H9 (cell line): ENCODE measurements around the gene KCNJ11. TPM values are rescaled to one million over a fixed set of nuclear protein-coding genes. Genes with fewer than 3 reads are reported as not detected.

Experiments
- DNase-seq: peaks from one replicate; pipeline ENCODE4 v3.0.0-alpha.2; 2017
- H2AFZ ChIP-seq: one replicate; pipeline ENCODE4 v1.6.1; 2013; ENCODE audit warnings: mild to moderate bottlenecking, low read length, control low read depth, moderate library complexity
- H2AK5ac ChIP-seq: 2 replicates; pipeline ENCODE4 v1.6.1; 2013; ENCODE audit warnings: low read length, control low read depth, mixed read lengths; ENCODE audit not compliant: insufficient read length
- H2BK120ac ChIP-seq: one replicate; pipeline ENCODE4 v1.6.1; 2013; ENCODE audit warnings: low read depth, mild to moderate bottlenecking, low read length, control low read depth, inconsistent platforms; ENCODE audit not compliant: poor library complexity, severe bottlenecking
- H2BK12ac ChIP-seq: 2 replicates; pipeline ENCODE4 v1.6.1; 2013; ENCODE audit warnings: low read length, control low read depth, mixed read lengths, low read depth; ENCODE audit not compliant: insufficient read length
- H2BK15ac ChIP-seq: 2 replicates; pipeline ENCODE4 v1.6.1; 2013; ENCODE audit warnings: low read depth, low read length, control low read depth
- H2BK20ac ChIP-seq: one replicate; pipeline ENCODE4 v1.6.1; 2013; ENCODE audit warnings: low read depth, mild to moderate bottlenecking, low read length, control low read depth, inconsistent platforms; ENCODE audit not compliant: poor library complexity, severe bottlenecking
- H2BK5ac ChIP-seq: 2 replicates; pipeline ENCODE4 v1.6.1; 2013; ENCODE audit warnings: low read length, control low read depth, mixed read lengths; ENCODE audit not compliant: insufficient read length
- H3K14ac ChIP-seq: 2 replicates; pipeline ENCODE4 v1.6.1; 2013; ENCODE audit warnings: low read length, control low read depth; ENCODE audit not compliant: insufficient read depth
- H3K18ac ChIP-seq: 2 replicates; pipeline ENCODE4 v1.6.1; 2013; ENCODE audit warnings: low read depth, mild to moderate bottlenecking, mixed read lengths, low read length, control low read depth; ENCODE audit not compliant: insufficient read length
- H3K23ac ChIP-seq: 2 replicates; pipeline ENCODE4 v1.6.1; 2013; ENCODE audit warnings: low read length, control low read depth, mixed read lengths, low read depth; ENCODE audit not compliant: insufficient read length
- H3K23me2 ChIP-seq: 2 replicates; pipeline ENCODE4 v1.6.1; 2013; ENCODE audit warnings: low read depth, mild to moderate bottlenecking, mixed read lengths, low read length, control low read depth; ENCODE audit not compliant: insufficient read length, poor library complexity, severe bottlenecking
- H3K27ac ChIP-seq: 2 replicates; pipeline ENCODE4 v1.5.1; 2013; ENCODE audit warnings: low read length, control low read depth, mixed read lengths, low read depth; ENCODE audit not compliant: insufficient read length
- H3K27me3 ChIP-seq: 2 replicates; pipeline ENCODE4 v1.6.1; 2013; ENCODE audit warnings: low read length, control low read depth, inconsistent platforms; ENCODE audit not compliant: insufficient read depth
- H3K4ac ChIP-seq: 2 replicates; pipeline ENCODE4 v1.6.1; 2013; ENCODE audit warnings: low read depth, mild to moderate bottlenecking, control low read depth, inconsistent platforms, low read length, moderate library complexity
- H3K4me1 ChIP-seq: 2 replicates; pipeline ENCODE4 v1.6.1; 2013; ENCODE audit warnings: low read length, control low read depth, inconsistent platforms; ENCODE audit not compliant: insufficient read depth
- H3K4me2 ChIP-seq: 2 replicates; pipeline ENCODE4 v1.6.1; 2013; ENCODE audit warnings: low read length, control low read depth, mixed read lengths; ENCODE audit not compliant: insufficient read length, insufficient read depth
- H3K56ac ChIP-seq: 2 replicates; pipeline ENCODE4 v1.6.1; 2013; ENCODE audit warnings: low read depth, mild to moderate bottlenecking, mixed read lengths, low read length, control low read depth; ENCODE audit not compliant: insufficient read length
- H3K79me1 ChIP-seq: 2 replicates; pipeline ENCODE4 v1.6.1; 2013; ENCODE audit warnings: low read depth, mild to moderate bottlenecking, moderate library complexity, low read length, control low read depth, inconsistent platforms; ENCODE audit not compliant: insufficient read depth, poor library complexity, severe bottlenecking
- H3K79me2 ChIP-seq: 2 replicates; pipeline ENCODE4 v1.6.1; 2013; ENCODE audit warnings: low read length, control low read depth, inconsistent platforms; ENCODE audit not compliant: insufficient read depth
- H3K9ac ChIP-seq: 2 replicates; pipeline ENCODE4 v1.6.1; 2013; ENCODE audit warnings: low read length, control low read depth, mixed read lengths; ENCODE audit not compliant: insufficient read length; ENCODE audit errors: extremely low read depth
- H3K9me3 ChIP-seq: one replicate; pipeline ENCODE4 v1.6.1; 2013; ENCODE audit warnings: low read depth, low read length, inconsistent platforms; ENCODE audit not compliant: control insufficient read depth
- H3T11ph ChIP-seq: one replicate; pipeline ENCODE4 v1.6.1; 2013; ENCODE audit warnings: mild to moderate bottlenecking, low read length, control low read depth, inconsistent platforms
- H4K20me1 ChIP-seq: one replicate; pipeline ENCODE4 v1.6.1; 2013; ENCODE audit not compliant: control insufficient read depth, insufficient read length, insufficient read depth
- H4K5ac ChIP-seq: 2 replicates; pipeline ENCODE4 v1.6.1; 2013; ENCODE audit warnings: low read depth, mild to moderate bottlenecking, mixed read lengths, low read length, control low read depth; ENCODE audit not compliant: insufficient read length
- H4K8ac ChIP-seq: replicated peaks from 2 replicates; pipeline ENCODE4 v1.6.1; 2013; ENCODE audit warnings: low read length, control low read depth, mixed read lengths, low read depth; ENCODE audit not compliant: insufficient read length
- H4K91ac ChIP-seq: 2 replicates; pipeline ENCODE4 v1.6.1; 2013; ENCODE audit warnings: low read depth, mild to moderate bottlenecking, moderate library complexity, mixed read lengths, low read length, control low read depth; ENCODE audit not compliant: insufficient read length
- H3K27ac Mint-ChIP-seq, 3 experiments: 2 replicates in 2 of 3; 3 replicates in 1 of 3; pipeline ENCODE4 v1.8.0; 2020 to 2021; ENCODE audit warnings: mixed read lengths in 3 of 3, mild to moderate bottlenecking in 1 of 3, moderate library complexity in 1 of 3
- H3K27me3 Mint-ChIP-seq: 2 replicates; pipeline ENCODE4 v1.8.0; 2021; ENCODE audit warnings: low read depth, mild to moderate bottlenecking, moderate library complexity, mixed read lengths
- H3K36me3 Mint-ChIP-seq, 3 experiments: 2 replicates in 2 of 3; 3 replicates in 1 of 3; pipeline ENCODE4 v1.8.0; 2020 to 2021; ENCODE audit warnings: low read depth in 3 of 3, mixed read lengths in 3 of 3; ENCODE audit not compliant: insufficient read depth in 1 of 3
- H3K4me1 Mint-ChIP-seq, 2 experiments: 2 replicates each; pipeline ENCODE4 v1.8.0; 2020; ENCODE audit warnings: mixed read lengths in 2 of 2
- H3K4me3 Mint-ChIP-seq, 2 experiments: 2 replicates in 1 of 2; 3 replicates in 1 of 2; pipeline ENCODE4 v1.8.0; 2020 to 2021; ENCODE audit warnings: mild to moderate bottlenecking in 2 of 2, mixed read lengths in 2 of 2, moderate library complexity in 1 of 2
- H3K9me3 Mint-ChIP-seq, 2 experiments: 2 replicates in 1 of 2; 3 replicates in 1 of 2; pipeline ENCODE4 v1.8.0; 2020; ENCODE audit warnings: mild to moderate bottlenecking in 2 of 2, mixed read lengths in 2 of 2, moderate library complexity in 1 of 2
- WGBS: extraction: QIAGEN DNeasy Blood & Tissue Kit; methylation state at CpG from one replicate; pipeline ENCODE4 v1.1.7; 2013; ENCODE audit warnings: missing lambda C conversion rate, low lambda C conversion rate, mixed read lengths; ENCODE audit not compliant: insufficient read length; ENCODE audit errors: extremely low coverage; 5-methylcytosine and 5-hydroxymethylcytosine counted together
- total RNA-seq: library from RNA; stranded (reverse); gene quantifications from 2 replicates; pipeline ENCODE4 v1.2.1, GENCODE V29; 2021
- TF ChIP-seq, protein P1 (sequence below): fragments of 200-600 bp; sonication (generic); conservative IDR thresholded peaks from 3 replicates; pipeline ENCODE4 v1.8.0; 2021; ENCODE audit warnings: antibody characterized with exemption, mild to moderate bottlenecking

Gene KCNJ11
- total RNA-seq, 1 experiment from 2014 or later: 2.3 TPM

DNA sequence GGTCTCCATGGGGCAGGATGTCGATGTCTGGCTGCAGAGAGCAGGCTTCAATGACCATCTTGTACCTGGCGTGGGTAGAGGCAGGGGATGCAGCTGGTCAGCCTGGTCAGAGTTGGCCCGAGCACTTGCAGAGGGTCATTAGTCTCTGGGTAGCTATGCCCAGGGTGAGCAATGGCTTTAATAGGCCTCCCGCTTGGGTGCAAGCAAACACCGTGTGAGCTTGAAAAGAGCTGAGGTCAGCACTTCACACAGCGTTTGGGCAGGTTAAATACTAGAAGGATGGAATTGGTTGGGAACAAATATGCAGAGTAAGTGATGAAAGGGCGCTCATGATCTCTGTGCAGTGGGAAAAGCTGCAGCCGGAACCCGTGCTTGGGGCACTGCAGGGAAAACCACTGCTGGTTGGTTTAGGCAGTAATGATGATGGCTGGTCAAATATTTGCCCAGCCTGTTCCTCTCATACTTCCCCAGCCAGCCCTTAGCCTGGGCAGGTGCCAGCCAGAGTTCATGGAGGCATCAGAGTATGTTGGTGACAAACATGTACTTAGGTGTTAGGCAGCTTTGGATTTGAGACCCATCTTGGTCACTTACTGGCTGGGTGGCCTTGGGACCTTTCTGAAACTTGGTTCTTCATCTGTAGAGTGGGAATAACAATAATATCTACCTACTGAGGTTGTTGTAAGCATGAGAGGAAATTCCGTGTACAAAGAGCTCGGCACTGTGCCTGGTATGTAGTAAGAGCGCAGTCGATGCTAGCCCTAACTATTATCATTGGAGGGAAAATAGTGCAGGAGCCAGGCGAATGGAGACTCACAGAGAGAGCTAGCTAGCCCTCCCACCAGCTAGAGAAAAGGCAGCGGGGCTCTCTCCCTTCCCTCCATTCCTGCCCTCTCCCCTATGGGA, 25.2 kb upstream of the KCNJ11 start:
- Histone ChIP-seq H2BK5ac (no peak overlapping the region), H4K91ac (no peak overlapping the region), H3K79me1 (no peaks in the 10 kb centered on the region), H2AK5ac (no peak overlapping the region), H3K4ac (no peak overlapping the region), H3K27ac (no peak overlapping the region), H2BK120ac (no peak overlapping the region), H3K79me2 (no peaks in the 10 kb centered on the region), H3K9me3 (no peaks in the 10 kb centered on the region), H3K27me3 (no peaks in the 10 kb centered on the region), H3K18ac (no peak overlapping the region), H4K5ac (no peak overlapping the region), H3K23me2 (no peaks in the 10 kb centered on the region), H3K23ac (no peak overlapping the region), H4K8ac (no peak overlapping the region), H3K4me1 (no peaks in the 10 kb centered on the region), H3T11ph (no peak overlapping the region), H3K56ac (no peak overlapping the region), H3K14ac (no peak overlapping the region), H3K9ac (no peak overlapping the region), H2BK15ac (no peak overlapping the region), H3K4me2 (no peak overlapping the region), H2AFZ (no peak overlapping the region), H2BK12ac (no peak overlapping the region), H2BK20ac (no peak overlapping the region), H4K20me1 (no peaks in the 10 kb centered on the region)
- Mint-ChIP-seq H3K4me1 (peaks cover 11 to 23% of the 10 kb centered on the region in 2 experiments), H3K4me3 (no peak overlapping the region), H3K9me3 (peaks cover 0 to 3% of the 10 kb centered on the region in 2 experiments; a peak in 1 of 5 replicates), H3K36me3 (no peaks in the 10 kb centered on the region), H3K27ac (no peak overlapping the region; a peak in 1 of 7 replicates), H3K27me3 (peaks cover 56% of the 10 kb centered on the region)
- TF ChIP-seq, protein P1, sequence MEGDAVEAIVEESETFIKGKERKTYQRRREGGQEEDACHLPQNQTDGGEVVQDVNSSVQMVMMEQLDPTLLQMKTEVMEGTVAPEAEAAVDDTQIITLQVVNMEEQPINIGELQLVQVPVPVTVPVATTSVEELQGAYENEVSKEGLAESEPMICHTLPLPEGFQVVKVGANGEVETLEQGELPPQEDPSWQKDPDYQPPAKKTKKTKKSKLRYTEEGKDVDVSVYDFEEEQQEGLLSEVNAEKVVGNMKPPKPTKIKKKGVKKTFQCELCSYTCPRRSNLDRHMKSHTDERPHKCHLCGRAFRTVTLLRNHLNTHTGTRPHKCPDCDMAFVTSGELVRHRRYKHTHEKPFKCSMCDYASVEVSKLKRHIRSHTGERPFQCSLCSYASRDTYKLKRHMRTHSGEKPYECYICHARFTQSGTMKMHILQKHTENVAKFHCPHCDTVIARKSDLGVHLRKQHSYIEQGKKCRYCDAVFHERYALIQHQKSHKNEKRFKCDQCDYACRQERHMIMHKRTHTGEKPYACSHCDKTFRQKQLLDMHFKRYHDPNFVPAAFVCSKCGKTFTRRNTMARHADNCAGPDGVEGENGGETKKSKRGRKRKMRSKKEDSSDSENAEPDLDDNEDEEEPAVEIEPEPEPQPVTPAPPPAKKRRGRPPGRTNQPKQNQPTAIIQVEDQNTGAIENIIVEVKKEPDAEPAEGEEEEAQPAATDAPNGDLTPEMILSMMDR: no peak
- no CpG with 5 or more reads among the region's 15 CpGs for WGBS
- DNase-seq: no peak
